ENCODE data around the gene SENP2. TPM values are rescaled to one million over a fixed set of nuclear protein-coding genes. Genes with fewer than 3 reads are reported as not detected.
"Not testable (repeated sequence)": the region's sequence is repeated elsewhere in the genome, so short reads cannot be mapped to it uniquely, and the experiment has no call there.

SENP2 gene
- total and polyA plus RNA-seq, 9 of the 15 experiments (the other 6 are each of a cell fraction or from before 2014, with no cell fraction given): 11.8 to 67.1 (median 41.1) TPM

DNA sequence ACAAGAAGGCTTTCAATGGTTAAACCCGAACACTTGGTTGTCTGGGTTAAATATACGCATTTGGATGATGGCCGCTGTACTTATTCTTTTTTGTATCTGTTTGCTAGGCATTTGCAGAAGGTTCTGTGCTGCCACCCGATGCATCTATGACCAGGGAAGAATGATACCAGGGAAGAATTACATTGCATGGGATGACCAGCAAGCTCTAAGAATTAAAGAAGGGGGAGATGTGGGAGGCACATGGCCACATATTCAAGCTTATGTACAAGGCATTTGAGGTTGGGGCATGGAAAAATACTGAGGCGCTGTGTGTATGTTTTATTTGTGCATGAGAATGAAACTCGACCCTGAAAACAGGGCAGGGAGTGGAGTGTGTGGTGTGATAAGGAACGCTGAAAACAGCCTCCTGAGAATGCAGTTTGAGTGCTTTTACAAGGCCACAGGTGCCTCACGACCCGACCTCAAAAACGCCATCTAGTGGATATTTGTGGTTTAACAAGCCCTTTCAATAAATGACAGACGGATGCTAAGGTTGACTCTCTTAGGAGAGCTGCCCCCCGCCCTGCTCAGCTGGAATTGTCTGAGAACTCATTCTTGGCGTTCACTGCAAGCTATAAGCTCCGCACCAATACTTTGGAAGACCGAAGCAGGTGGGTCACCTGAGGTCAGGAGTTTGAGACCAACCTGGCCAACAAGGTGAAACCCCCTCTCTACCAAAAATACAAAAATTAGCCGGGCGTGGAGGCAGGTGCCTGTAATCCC, 10.8 kb upstream of the SENP2 start (continued):
- TF ChIP-seq RB1 (IDR thresholded peaks at IDR 0.05; ENCODE audit: low read depth): 0 out of 2 replicates have a peak, but pooled peaks have one; percentile 47
- TF ChIP-seq TRIM24 (IDR thresholded peaks at IDR 0.05): peak in 1 of 2 experiments; percentile 49; a peak in 1 of 4 replicates
- TF ChIP-seq CTBP1 (IDR thresholded peaks at IDR 0.05; ENCODE audit: borderline replicate concordance): peak; percentile 36; the same call in 1 of the 2 replicates
- not testable (repeated sequence) for TF ChIP-seq ATF1 (CRISPR knock-in tag; IDR thresholded peaks at IDR 0.05)
- TF ChIP-seq ATF1 (tag; IDR thresholded peaks at IDR 0.05): 0 out of 2 replicates have a peak, but pooled peaks have one; percentile 10
- 0 out of 4 replicates have a peak, but pooled peaks of 1 of the 2 experiments have one; percentile 28 for TF ChIP-seq MLLT1 (IDR thresholded peaks at IDR 0.05)
- 0 out of 2 replicates have a peak, but pooled peaks have one; percentile 32 for TF ChIP-seq TCF3 (CRISPR knock-in tag; IDR thresholded peaks at IDR 0.05)

- no peak for DNase-seq (ENCODE audit: extremely low read depth in 1 of 4, low spot score in 3 of 4)
- Histone ChIP-seq H3K9me1 (ENCODE audit: control insufficient read depth, insufficient read depth, low read length) (no peaks in the 10 kb centered on the region), H3K36me3 (ENCODE audit: control insufficient read depth, insufficient read depth, low read length) (no peaks in the 10 kb centered on the region), H4K20me1 (replicated peaks; ENCODE audit: control insufficient read depth, insufficient read depth, low read length) (no peaks in the 10 kb centered on the region), H3K27ac (ENCODE audit: extremely low read depth, low read depth, low read length) (no peak overlapping the region), H3K79me2 (ENCODE audit: control insufficient read depth, insufficient read depth, low read length) (peaks cover 9% of the 10 kb centered on the region), H3K9me3 (replicated peaks; ENCODE audit: control insufficient read depth, insufficient read depth, low read depth, low read length) (no peaks in the 10 kb centered on the region), H3K4me3 (no peak overlapping the region), H3K9ac (ENCODE audit: insufficient read depth in 1 of 2, low read depth in 2 of 2, low read length in 2 of 2) (no peak overlapping the region), H3K4me1 (replicated peaks in 1 of 2; ENCODE audit: control insufficient read depth in 2 of 2, insufficient read depth in 2 of 2, low read length in 2 of 2) (peaks cover 8 to 10% of the 10 kb centered on the region in 2 experiments; a peak in 3 of 5 replicates), H3K4me2 (ENCODE audit: insufficient read depth, low read length) (no peak overlapping the region), H2AFZ (ENCODE audit: low read depth, low read length) (no peak overlapping the region), H3K27me3 (ENCODE audit: control insufficient read depth in 2 of 2, insufficient read depth in 2 of 2, low read length in 2 of 2) (no peaks in the 10 kb centered on the region)
- CTCF ChIA-PET (ENCODE audit: low intra/inter-chr PET ratio): no interaction called here
- no peak for FAIRE-seq
- WGBS (ENCODE audit: insufficient coverage, low coverage, missing lambda C conversion rate): 41% methylated on average over 3 of the region's 3 CpGs
- in situ Hi-C loops (cut with MboI) (no loop called here), intact Hi-C loops (cut with micrococcal nuclease) (no loop called here)
- BruUV-seq (replicated peaks): no TSS peak
- POLR2A ChIA-PET: no interaction called here
- ATAC-seq: no peak
- TF ChIP-seq TCF7L2 (IDR thresholded peaks at IDR 0.05; ENCODE audit: low read depth, low read length): no peak
- no peak for TF ChIP-seq PYGO2 (tag; IDR thresholded peaks at IDR 0.05)
- no peak for TF ChIP-seq NUFIP1 (IDR thresholded peaks at IDR 0.05; ENCODE audit: partially characterized antibody)
- no peak for TF ChIP-seq CBX5 (IDR thresholded peaks at IDR 0.05; ENCODE audit: borderline replicate concordance, low read depth)
- TF ChIP-seq, protein P1, sequence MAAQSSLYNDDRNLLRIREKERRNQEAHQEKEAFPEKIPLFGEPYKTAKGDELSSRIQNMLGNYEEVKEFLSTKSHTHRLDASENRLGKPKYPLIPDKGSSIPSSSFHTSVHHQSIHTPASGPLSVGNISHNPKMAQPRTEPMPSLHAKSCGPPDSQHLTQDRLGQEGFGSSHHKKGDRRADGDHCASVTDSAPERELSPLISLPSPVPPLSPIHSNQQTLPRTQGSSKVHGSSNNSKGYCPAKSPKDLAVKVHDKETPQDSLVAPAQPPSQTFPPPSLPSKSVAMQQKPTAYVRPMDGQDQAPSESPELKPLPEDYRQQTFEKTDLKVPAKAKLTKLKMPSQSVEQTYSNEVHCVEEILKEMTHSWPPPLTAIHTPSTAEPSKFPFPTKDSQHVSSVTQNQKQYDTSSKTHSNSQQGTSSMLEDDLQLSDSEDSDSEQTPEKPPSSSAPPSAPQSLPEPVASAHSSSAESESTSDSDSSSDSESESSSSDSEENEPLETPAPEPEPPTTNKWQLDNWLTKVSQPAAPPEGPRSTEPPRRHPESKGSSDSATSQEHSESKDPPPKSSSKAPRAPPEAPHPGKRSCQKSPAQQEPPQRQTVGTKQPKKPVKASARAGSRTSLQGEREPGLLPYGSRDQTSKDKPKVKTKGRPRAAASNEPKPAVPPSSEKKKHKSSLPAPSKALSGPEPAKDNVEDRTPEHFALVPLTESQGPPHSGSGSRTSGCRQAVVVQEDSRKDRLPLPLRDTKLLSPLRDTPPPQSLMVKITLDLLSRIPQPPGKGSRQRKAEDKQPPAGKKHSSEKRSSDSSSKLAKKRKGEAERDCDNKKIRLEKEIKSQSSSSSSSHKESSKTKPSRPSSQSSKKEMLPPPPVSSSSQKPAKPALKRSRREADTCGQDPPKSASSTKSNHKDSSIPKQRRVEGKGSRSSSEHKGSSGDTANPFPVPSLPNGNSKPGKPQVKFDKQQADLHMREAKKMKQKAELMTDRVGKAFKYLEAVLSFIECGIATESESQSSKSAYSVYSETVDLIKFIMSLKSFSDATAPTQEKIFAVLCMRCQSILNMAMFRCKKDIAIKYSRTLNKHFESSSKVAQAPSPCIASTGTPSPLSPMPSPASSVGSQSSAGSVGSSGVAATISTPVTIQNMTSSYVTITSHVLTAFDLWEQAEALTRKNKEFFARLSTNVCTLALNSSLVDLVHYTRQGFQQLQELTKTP (IDR thresholded peaks at IDR 0.05; ENCODE audit: low read depth in 1 of 2, partially characterized antibody in 2 of 2): no peak
- TF ChIP-seq HDAC2 (IDR thresholded peaks at IDR 0.05): no peak
- TF ChIP-seq, protein P2, sequence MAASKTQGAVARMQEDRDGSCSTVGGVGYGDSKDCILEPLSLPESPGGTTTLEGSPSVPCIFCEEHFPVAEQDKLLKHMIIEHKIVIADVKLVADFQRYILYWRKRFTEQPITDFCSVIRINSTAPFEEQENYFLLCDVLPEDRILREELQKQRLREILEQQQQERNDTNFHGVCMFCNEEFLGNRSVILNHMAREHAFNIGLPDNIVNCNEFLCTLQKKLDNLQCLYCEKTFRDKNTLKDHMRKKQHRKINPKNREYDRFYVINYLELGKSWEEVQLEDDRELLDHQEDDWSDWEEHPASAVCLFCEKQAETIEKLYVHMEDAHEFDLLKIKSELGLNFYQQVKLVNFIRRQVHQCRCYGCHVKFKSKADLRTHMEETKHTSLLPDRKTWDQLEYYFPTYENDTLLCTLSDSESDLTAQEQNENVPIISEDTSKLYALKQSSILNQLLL (CRISPR knock-in tag; IDR thresholded peaks at IDR 0.05; ENCODE audit: borderline replicate concordance): no peak
These were observed 3.9 kb upstream of the SENP2 start for GRCh38 chr3:185582236-185582635.
